SK-N-SH treated with all-trans-retinoic acid at 6 μM for 48 hours (cell line): ENCODE measurements around the gene CD6.

Experiments used
- ARNTL ChIP-seq: fragments of 450-650 bp; formaldehyde crosslinking; IDR thresholded peaks from 2 replicates; pipeline ENCODE4 v1.5.0; 2020; ENCODE audit warnings: low read depth, mild to moderate bottlenecking, moderate library complexity, borderline replicate concordance
- ESRRG ChIP-seq: fragments of 250-450 bp; sonication (Bioruptor Pico); IDR thresholded peaks from 2 replicates; pipeline ENCODE4 v1.6.1; 2021; ENCODE audit warnings: mild to moderate bottlenecking
- GLIS3 ChIP-seq: fragments of 250-450 bp; sonication (Bioruptor Pico); IDR thresholded peaks from 2 replicates; pipeline ENCODE4 v1.5.0; 2020; ENCODE audit warnings: mild to moderate bottlenecking, moderate library complexity
- ISL1 ChIP-seq: fragments of 250-450 bp; sonication (Bioruptor Pico); IDR thresholded peaks from 2 replicates; pipeline ENCODE4 v2.1.2; 2022; ENCODE audit warnings: mild to moderate bottlenecking, moderate library complexity
- TCF4 ChIP-seq: fragments of 250-450 bp; sonication (Bioruptor Pico); IDR thresholded peaks from 2 replicates; pipeline ENCODE4 v1.8.0; 2021; ENCODE audit warnings: mild to moderate bottlenecking, moderate library complexity, borderline replicate concordance
- ZC3H10 ChIP-seq: fragments of 250-450 bp; sonication (Bioruptor Pico); IDR thresholded peaks from 2 replicates; pipeline ENCODE4 v1.5.1; 2021; ENCODE audit warnings: mild to moderate bottlenecking, moderate library complexity
- ZFP30 ChIP-seq: fragments of 450-650 bp; formaldehyde crosslinking; IDR thresholded peaks from 2 replicates; pipeline ENCODE4 v1.5.0; 2022; ENCODE audit warnings: mild to moderate bottlenecking, moderate library complexity

DNA sequence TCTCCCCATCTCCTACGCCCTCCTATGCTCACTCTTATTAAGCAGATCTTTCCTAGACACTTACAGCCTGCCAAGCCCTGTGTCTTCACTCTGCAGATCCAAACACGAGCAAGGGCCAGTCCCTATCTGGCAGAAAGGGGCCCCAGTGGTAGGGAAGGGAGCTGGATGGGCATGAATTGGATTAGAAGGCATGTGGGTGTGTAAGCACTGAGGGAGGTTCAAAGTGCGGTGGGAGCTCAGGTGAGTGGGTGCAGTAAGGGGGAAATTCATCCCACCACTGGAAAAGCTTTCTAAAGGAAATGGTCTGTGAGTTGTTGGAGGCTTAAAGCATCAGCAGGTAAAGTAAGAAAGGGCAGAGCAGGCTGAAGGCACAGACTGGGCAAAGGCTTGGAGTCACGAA lies 41.7 kb upstream of the CD6 start:
- TF ChIP-seq GLIS3 (CRISPR knock-in tag) (no peak), ZC3H10 (no peak), ZFP30 (CRISPR knock-in tag) (no peak), ARNTL (CRISPR knock-in tag) (no peak), ESRRG (CRISPR knock-in tag) (no peak), TCF4 (CRISPR knock-in tag) (no peak), ISL1 (CRISPR knock-in tag) (no peak)
